Choroid plexus epithelial cell (primary cell): ENCODE data around the gene BOD1L2.

Source experiments
- DNase-seq: peaks from one replicate; pipeline ENCODE4 v3.0.0-alpha.2; 2010; ENCODE audit warnings: low read depth
- H3K4me3 ChIP-seq: 2 replicates; pipeline ENCODE4 v1.5.1; 2011; ENCODE audit warnings: low read depth, mild to moderate bottlenecking, control low read depth, low read length, moderate library complexity
- CTCF ChIP-seq: conservative IDR thresholded peaks from 2 replicates; pipeline ENCODE4 v1.5.1; 2011; ENCODE audit warnings: low read depth, mild to moderate bottlenecking, control low read depth, inconsistent platforms, low read length, moderate library complexity

Gene BOD1L2

GRCh38 chr18:57122936-57123510 lies 23.9 kb upstream of the BOD1L2 start:
- DNase-seq: no peak
- H3K4me3 ChIP-seq: no peak overlapping the region
- no peak for TF ChIP-seq CTCF

GRCh38 chr18:57125627-57126026 lies 21.3 kb upstream of the BOD1L2 start:
- no peak overlapping the region for H3K4me3 ChIP-seq
- no peak for DNase-seq
- TF ChIP-seq CTCF: no peak

GRCh38 chr18:57128220-57128932 lies 18.5 kb upstream of the BOD1L2 start:
- H3K4me3 ChIP-seq: no peak overlapping the region
- DNase-seq: no peak
- no peak for TF ChIP-seq CTCF

- no peak for TF ChIP-seq CTCF
- DNase-seq: no peak
- no peak overlapping the region for H3K4me3 ChIP-seq
Measured at GRCh38 chr18:57131101-57131500, 15.8 kb upstream of the BOD1L2 start.

GRCh38 chr18:57131782-57132181 lies 15.1 kb upstream of the BOD1L2 start:
- TF ChIP-seq CTCF: no peak
- no peak for DNase-seq
- H3K4me3 ChIP-seq: no peak overlapping the region

- TF ChIP-seq CTCF: no peak
Measured at GRCh38 chr18:57134618-57135135, 12.2 kb upstream of the BOD1L2 start.

GRCh38 chr18:57135699-57136098 lies 11.2 kb upstream of the BOD1L2 start:
- no peak overlapping the region for H3K4me3 ChIP-seq
- no peak for TF ChIP-seq CTCF
- DNase-seq: no peak

More at GRCh38 chr18:57134618-57135135, 12.2 kb upstream of the BOD1L2 start:
- DNase-seq: no peak
- no peak overlapping the region for H3K4me3 ChIP-seq
